ENCODE results near the gene VDAC1. TPM values are rescaled to one million over a fixed set of nuclear protein-coding genes. Genes with fewer than 3 reads are reported as not detected.

The VDAC1 gene
- total RNA-seq, 1 donor from 2014 or later, result 132 TPM

GRCh38 chr5:133998042-133998441, 6.7 kb downstream of the VDAC1 start:
- Mint-ChIP-seq H3K36me3 (ENCODE audit: unreplicated experiment) (no peaks in the 10 kb centered on the region), H3K27me3 (ENCODE audit: unreplicated experiment) (peaks cover 3% of the 10 kb centered on the region), H3K4me1 (ENCODE audit: low read depth, unreplicated experiment) (peaks cover 49% of the 10 kb centered on the region), H3K27ac (ENCODE audit: unreplicated experiment) (no peak overlapping the region), H3K9me3 (ENCODE audit: unreplicated experiment) (peaks cover 5% of the 10 kb centered on the region), H3K4me3 (ENCODE audit: unreplicated experiment) (no peak overlapping the region)
- TF ChIP-seq CTCF (IDR thresholded peaks at IDR 0.05; ENCODE audit: partially characterized antibody, unreplicated experiment), result no peak
- no peak for DNase-seq

- peaks cover 51% of the 10 kb centered on the region for H3K4me1 Mint-ChIP-seq (ENCODE audit: low read depth, unreplicated experiment)
- peak; percentile 43 for TF ChIP-seq CTCF (IDR thresholded peaks at IDR 0.05; ENCODE audit: partially characterized antibody, unreplicated experiment)
- peak; percentile 46 for DNase-seq
- no peaks in the 10 kb centered on the region for H3K36me3 Mint-ChIP-seq (ENCODE audit: unreplicated experiment)
- peaks cover 2% of the 10 kb centered on the region for H3K27me3 Mint-ChIP-seq (ENCODE audit: unreplicated experiment)
- H3K9me3 Mint-ChIP-seq (ENCODE audit: unreplicated experiment), result peaks cover 5% of the 10 kb centered on the region
- no peak overlapping the region for H3K4me3 Mint-ChIP-seq (ENCODE audit: unreplicated experiment)
- H3K27ac Mint-ChIP-seq (ENCODE audit: unreplicated experiment), result peak overlapping the region; percentile 76
These were observed 8.0 kb downstream of the VDAC1 start for GRCh38 chr5:133996683-133997252.

- no peaks in the 10 kb centered on the region for H3K36me3 Mint-ChIP-seq (ENCODE audit: unreplicated experiment)
- H3K9me3 Mint-ChIP-seq (ENCODE audit: unreplicated experiment), result peaks cover 2% of the 10 kb centered on the region
- no peak for TF ChIP-seq CTCF (IDR thresholded peaks at IDR 0.05; ENCODE audit: partially characterized antibody, unreplicated experiment)
- peaks cover 2% of the 10 kb centered on the region for H3K27me3 Mint-ChIP-seq (ENCODE audit: unreplicated experiment)
- peak overlapping the region; percentile 78 for H3K27ac Mint-ChIP-seq (ENCODE audit: unreplicated experiment)
- peak overlapping the region; percentile 20 for H3K4me3 Mint-ChIP-seq (ENCODE audit: unreplicated experiment)
- peak; percentile 68 for DNase-seq
- peaks cover 52% of the 10 kb centered on the region for H3K4me1 Mint-ChIP-seq (ENCODE audit: low read depth, unreplicated experiment)
These were observed 8.8 kb downstream of the VDAC1 start for GRCh38 chr5:133995883-133996563.

- Mint-ChIP-seq H3K4me1 (ENCODE audit: low read depth, unreplicated experiment) (peaks cover 55% of the 10 kb centered on the region), H3K9me3 (ENCODE audit: unreplicated experiment) (peaks cover 1% of the 10 kb centered on the region), H3K4me3 (ENCODE audit: unreplicated experiment) (peak overlapping the region; percentile 20), H3K27me3 (ENCODE audit: unreplicated experiment) (peaks cover 2% of the 10 kb centered on the region), H3K36me3 (ENCODE audit: unreplicated experiment) (no peaks in the 10 kb centered on the region), H3K27ac (ENCODE audit: unreplicated experiment) (peak overlapping the region; percentile 78)
- DNase-seq, result no peak
- TF ChIP-seq CTCF (IDR thresholded peaks at IDR 0.05; ENCODE audit: partially characterized antibody, unreplicated experiment), result no peak
These were observed 9.4 kb downstream of the VDAC1 start for GRCh38 chr5:133995341-133995740.

- no peaks in the 10 kb centered on the region for H3K36me3 Mint-ChIP-seq (ENCODE audit: unreplicated experiment)
- H3K27me3 Mint-ChIP-seq (ENCODE audit: unreplicated experiment), result peaks cover 2% of the 10 kb centered on the region
- H3K4me3 Mint-ChIP-seq (ENCODE audit: unreplicated experiment), result peak overlapping the region; percentile 39
- peak overlapping the region; percentile 78 for H3K27ac Mint-ChIP-seq (ENCODE audit: unreplicated experiment)
- no peak for TF ChIP-seq CTCF (IDR thresholded peaks at IDR 0.05; ENCODE audit: partially characterized antibody, unreplicated experiment)
- peaks cover 53% of the 10 kb centered on the region for H3K4me1 Mint-ChIP-seq (ENCODE audit: low read depth, unreplicated experiment)
- H3K9me3 Mint-ChIP-seq (ENCODE audit: unreplicated experiment), result peaks cover 1% of the 10 kb centered on the region
- no peak for DNase-seq
These were observed 9.8 kb downstream of the VDAC1 start for GRCh38 chr5:133994990-133995333.
